GM18511 (cell line): ENCODE measurements around the gene EPN1.
A peak's percentile ranks its signal among the peaks of the same experiment; 100 is the strongest.

Source experiments
- ATAC-seq: cut with Tn5 transposase; IDR thresholded peaks from one replicate; pipeline ENCODE4 v1.9.1; 2021; ENCODE audit warnings: mild to moderate bottlenecking, moderate library complexity; ENCODE audit not compliant: unreplicated experiment

EPN1 gene

DNA sequence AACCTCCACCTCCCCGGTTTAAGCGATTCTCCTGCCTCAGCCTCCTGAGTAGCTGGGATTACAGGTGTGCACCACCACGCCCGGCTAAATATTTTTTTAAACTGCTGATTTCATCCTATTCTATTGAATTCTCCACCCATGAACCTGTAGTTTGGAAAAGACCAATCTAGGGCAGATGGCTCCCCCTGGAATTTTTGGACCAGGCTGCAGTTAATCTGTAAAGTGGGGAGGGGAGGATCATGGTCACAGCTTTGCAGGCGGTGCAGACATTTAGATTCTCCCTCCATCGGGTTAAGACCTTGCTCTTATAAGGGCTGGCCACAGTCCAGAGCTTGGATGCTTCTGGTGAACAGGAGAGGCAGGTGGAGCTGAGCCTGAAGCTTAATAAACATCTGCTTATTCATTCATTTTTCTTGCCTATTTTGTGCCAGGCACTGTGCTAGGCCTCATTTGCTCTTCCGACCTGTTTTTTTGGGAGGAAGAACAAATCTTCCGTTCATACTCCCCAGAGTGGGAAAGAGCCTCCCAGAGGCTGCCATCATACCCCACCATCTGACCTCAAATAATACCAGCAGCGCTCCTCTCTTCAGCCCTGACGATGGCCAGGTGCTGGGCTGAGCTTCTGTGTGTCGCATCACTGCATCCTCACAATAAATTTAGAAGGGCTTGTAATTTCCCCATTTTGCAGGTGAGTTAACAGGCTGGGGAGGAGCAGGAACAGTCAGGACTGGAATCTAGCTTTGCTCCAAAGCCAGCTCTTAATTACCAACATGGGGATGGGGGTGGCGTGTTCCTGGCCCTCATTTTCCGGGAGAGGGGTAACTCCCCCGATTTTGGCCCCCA lies 27.9 kb upstream of the EPN1 start:
- ATAC-seq = no peak

- ATAC-seq = no peak
Observed at GRCh38 chr19:55647732-55648584, 27.1 kb upstream of the EPN1 start, which contains the start of gene CCDC106. CCDC106 (plus strand) TSS chr19:55648212; CDS start chr19:55649047, 835 bp downstream.

GRCh38 chr19:55648585-55649267 lies 26.3 kb upstream of the EPN1 start:
- ATAC-seq = no peak

DNA sequence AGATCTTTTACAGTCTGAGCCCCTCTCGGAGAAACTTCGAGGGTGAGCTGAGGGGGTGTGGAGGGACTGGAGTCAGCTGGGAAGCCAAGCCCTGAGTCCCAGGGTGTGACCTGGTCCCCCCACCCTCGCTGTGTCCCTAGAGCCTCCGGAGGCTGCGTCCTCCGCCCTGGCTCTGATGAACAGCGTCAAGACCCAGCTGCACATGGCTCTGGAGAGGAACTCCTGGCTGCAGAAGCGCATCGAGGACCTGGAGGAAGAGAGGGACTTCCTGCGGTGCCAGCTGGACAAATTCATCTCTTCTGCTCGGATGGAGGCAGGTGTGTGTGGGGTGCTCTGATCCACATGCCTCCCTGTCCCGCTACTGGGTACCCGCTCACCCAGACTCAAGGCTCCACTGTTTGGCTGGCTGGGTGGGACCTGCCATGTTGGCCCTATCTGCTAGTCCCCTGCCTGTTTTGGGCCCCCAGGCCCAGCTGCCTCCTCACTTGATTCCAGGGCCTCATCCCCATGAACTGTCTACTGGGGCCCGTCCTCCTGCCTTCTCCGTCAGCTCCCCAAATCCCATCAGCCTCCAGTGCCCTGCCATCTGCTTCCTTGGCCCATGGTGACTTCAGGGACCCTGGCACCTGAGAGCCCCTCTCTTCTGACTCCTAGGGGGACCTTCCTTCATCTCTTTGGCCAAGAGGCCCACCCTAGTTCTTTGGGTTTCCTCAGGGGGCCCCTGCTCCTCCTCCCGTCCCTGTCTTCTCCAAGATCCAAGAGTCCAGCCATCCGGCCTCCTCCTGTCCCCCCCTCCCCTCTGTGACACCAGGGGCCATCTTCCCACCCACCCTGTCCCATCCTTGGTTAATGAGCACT lies 25.5 kb upstream of the EPN1 start:
- ATAC-seq = no peak

DNA sequence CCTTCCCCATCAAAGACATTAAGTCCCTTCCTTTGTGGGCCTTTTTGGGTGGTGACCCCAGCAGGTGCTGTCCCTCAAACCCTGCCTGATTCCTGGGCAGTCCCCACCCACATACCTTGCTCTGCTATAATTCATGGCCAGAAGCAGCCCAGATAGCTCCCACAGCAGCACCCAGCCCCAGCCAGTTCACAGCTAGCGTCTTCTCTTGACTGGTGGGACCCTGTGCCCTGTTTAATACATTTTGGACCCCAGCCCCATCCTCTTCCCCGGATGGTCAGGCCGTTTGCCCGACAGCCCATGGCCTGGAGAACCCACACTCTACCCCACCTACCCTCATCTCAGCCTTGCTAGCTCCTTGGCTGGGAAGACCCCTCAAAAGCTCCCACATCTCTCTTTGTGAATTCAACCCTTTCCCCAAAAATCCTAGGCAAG lies 24.9 kb upstream of the EPN1 start:
- no peak for ATAC-seq

- no peak for ATAC-seq
Observed at GRCh38 chr19:55650602-55651230, 24.3 kb upstream of the EPN1 start.

GRCh38 chr19:55651236-55651635 lies 23.8 kb upstream of the EPN1 start:
- ATAC-seq = no peak

- no peak for ATAC-seq
Observed at GRCh38 chr19:55652311-55653128, 22.5 kb upstream of the EPN1 start.

DNA sequence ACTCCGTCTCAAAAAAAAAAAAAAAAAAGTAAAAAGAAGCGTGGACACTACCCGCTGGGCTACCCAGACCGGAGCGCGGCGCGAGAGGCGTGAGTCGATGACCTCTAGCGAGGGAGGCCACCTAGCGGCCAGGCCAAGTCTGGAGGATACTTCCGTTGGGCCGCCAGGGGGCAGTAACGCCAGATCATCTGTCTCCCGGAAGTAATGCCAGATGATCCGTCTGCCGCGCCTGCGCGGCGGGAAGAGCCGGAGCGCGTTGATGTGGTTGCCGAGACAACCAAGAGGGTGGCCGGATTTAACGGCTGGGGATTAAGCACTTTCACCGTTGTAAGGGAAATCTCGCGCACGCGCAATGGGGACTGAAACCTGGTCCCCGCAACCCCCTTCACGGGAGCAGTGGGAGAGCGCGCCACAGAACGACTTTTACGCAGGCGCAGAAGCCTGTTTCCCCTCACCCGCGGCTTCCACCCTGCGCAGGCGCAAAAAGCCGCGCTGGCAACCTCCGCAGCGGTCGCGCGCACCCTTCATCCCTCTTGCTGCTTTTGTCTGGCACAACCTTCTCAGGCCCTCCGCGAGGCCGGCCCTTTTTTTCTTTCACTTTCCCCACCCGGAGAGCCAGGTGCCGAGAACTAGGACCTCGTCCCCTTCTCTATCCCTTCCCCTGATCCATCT lies 21.2 kb upstream of the EPN1 start:
- ATAC-seq = peak; percentile 51

DNA sequence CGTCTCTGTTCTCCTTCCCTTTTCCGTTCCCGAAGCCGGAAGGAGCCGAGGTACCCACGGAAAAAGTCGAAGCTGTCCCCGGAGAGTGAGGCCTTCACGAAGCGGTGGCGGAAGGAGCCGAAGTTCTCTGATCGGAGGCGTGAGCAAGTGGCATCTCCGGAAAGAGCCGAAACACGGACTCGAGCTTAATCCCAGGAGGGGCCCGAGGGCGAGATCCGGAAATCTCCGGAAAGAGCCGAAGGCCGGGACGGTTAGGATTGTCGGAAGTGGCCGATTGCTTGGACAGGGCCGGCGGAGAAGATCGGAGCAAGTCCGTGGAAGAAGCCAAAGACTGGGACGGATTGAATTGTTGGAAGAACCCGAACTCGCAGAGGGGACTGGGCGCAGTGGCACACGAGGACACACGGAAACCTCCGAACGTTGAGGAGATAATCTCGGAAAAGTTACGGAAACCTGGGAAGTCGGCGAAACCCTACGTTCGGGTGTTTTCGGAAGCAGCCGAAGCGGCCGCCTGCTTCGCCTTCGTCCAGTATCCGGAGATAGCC lies 20.6 kb upstream of the EPN1 start:
- ATAC-seq = peak; percentile 66

DNA sequence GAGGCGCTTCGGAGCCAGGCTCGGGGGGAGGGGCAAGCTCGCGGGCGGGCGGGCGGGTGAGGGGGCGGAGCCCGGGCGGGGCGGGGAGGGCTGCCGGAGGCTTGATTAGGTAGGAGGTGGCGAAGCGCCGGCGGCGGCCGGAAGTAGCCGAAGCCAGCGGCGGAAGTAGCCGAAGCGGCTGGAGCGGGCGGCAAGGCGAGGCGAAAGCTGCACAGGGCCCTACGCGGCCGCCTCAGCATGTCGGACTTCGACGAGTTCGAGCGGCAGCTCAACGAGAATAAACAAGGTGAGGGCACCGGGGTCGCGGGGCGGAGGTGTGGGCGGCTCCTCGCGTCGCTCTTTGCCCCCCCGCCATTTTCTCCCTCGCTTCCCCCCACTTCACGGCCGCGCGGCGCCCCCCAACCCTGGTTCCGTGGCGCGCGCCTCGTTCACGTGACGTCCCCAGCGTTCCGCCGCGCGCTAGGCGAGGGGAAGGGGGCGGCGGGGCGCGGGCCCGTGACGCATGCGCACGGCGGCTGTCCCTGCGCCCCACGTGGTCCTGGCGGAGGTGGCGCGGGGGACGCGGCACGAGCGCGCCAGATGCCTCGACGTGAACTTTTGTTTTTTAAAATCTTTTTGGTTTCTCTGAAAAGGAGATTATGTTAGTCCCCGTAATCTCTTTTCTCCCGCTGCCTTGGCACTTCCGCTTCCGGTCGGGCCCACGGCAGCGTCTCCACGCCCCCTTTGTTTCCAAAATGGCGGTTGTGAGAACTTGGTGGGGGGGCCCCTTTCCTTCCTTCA lies 20.0 kb upstream of the EPN1 start, which contains the start of gene U2AF2:
Gene U2AF2, plus strand, starts transcription at position 168 of the 780 bp plus-strand sequence. Its CDS starts 70 bp downstream, at position 238.
- ATAC-seq = peak; percentile 46

GRCh38 chr19:55655648-55656040 lies 19.4 kb upstream of the EPN1 start:
- ATAC-seq = no peak

GRCh38 chr19:55656552-55656951 lies 18.5 kb upstream of the EPN1 start:
- no peak for ATAC-seq

GRCh38 chr19:55656988-55657747 lies 17.9 kb upstream of the EPN1 start:
- ATAC-seq = no peak

GRCh38 chr19:55658846-55659459 lies 16.1 kb upstream of the EPN1 start:
- no peak for ATAC-seq

- no peak for ATAC-seq
Observed at GRCh38 chr19:55659822-55660221, 15.2 kb upstream of the EPN1 start.
